HG03354 (cell line): ENCODE data around the gene NXPE4.
"Not testable (repeated sequence)": the region's sequence is repeated elsewhere in the genome, so short reads cannot be mapped to it uniquely, and the experiment has no call there.

Experiments
- ATAC-seq: cut with Tn5 transposase; IDR thresholded peaks from one replicate; pipeline ENCODE4 v1.9.1; 2021; ENCODE audit warnings: mild to moderate bottlenecking; ENCODE audit not compliant: unreplicated experiment, poor library complexity, severe bottlenecking

The NXPE4 gene

GRCh38 chr11:114610984-114611944 lies 15.7 kb upstream of the NXPE4 start:
- ATAC-seq: no peak

- ATAC-seq: no peak
These were observed 15.0 kb upstream of the NXPE4 start for GRCh38 chr11:114610550-114610949.

- no peak for ATAC-seq
These were observed 13.8 kb upstream of the NXPE4 start for GRCh38 chr11:114609429-114609828.

GRCh38 chr11:114608605-114609004 lies 13.0 kb upstream of the NXPE4 start:
- ATAC-seq: not testable (repeated sequence)

- ATAC-seq: no peak
These were observed 12.3 kb upstream of the NXPE4 start for GRCh38 chr11:114607753-114608459.

GRCh38 chr11:114606802-114607075 lies 11.2 kb upstream of the NXPE4 start:
- ATAC-seq: not testable (repeated sequence)

GRCh38 chr11:114606003-114606801 lies 10.6 kb upstream of the NXPE4 start:
- ATAC-seq: no peak

- ATAC-seq: no peak
These were observed 9.8 kb upstream of the NXPE4 start for GRCh38 chr11:114605370-114605769.

GRCh38 chr11:114604886-114605285 lies 9.3 kb upstream of the NXPE4 start:
- ATAC-seq: no peak

- no peak for ATAC-seq
These were observed 8.7 kb upstream of the NXPE4 start for GRCh38 chr11:114604179-114604813.

- ATAC-seq: not testable (repeated sequence)
These were observed 7.6 kb upstream of the NXPE4 start for GRCh38 chr11:114603151-114603550.

- no peak for ATAC-seq
These were observed 2.9 kb upstream of the NXPE4 start for GRCh38 chr11:114598461-114598860.

GRCh38 chr11:114596175-114596919 lies 761 bp upstream of the NXPE4 start:
- ATAC-seq: no peak

- ATAC-seq: no peak
These were observed 883 bp downstream of the NXPE4 start for GRCh38 chr11:114594703-114595102.

- no peak for ATAC-seq
These were observed 8.1 kb downstream of the NXPE4 start for GRCh38 chr11:114587398-114587953.

GRCh38 chr11:114586797-114587196 lies 8.8 kb downstream of the NXPE4 start:
- no peak for ATAC-seq

GRCh38 chr11:114571712-114572111 lies 23.9 kb downstream of the NXPE4 start:
- ATAC-seq: no peak

GRCh38 chr11:114569801-114570200 lies 25.8 kb downstream of the NXPE4 start:
- ATAC-seq: no peak

GRCh38 chr11:114566276-114566675 lies 29.3 kb downstream of the NXPE4 start:
- no peak for ATAC-seq
